Hepatocyte (in vitro differentiated cells): ENCODE measurements around the gene SLCO3A1. TPM values are rescaled to one million over a fixed set of nuclear protein-coding genes. Genes with fewer than 3 reads are reported as not detected.
A peak's percentile ranks its signal among the peaks of the same experiment; 100 is the strongest.

Experiments
- DNase-seq: peaks from one replicate; pipeline ENCODE4 v3.0.0-alpha.2; 2016; ENCODE audit warnings: low spot score
- H2AFZ ChIP-seq: fragments of 200-600 bp; sonication (generic); 2 replicates; pipeline ENCODE4 v1.6.0; 2016; ENCODE audit warnings: antibody characterized with exemption, mild to moderate bottlenecking
- H3K27ac ChIP-seq: fragments of 200-600 bp; sonication (generic); 2 replicates; pipeline ENCODE4 v1.5.1; 2016; ENCODE audit warnings: mild to moderate bottlenecking
- H3K27me3 ChIP-seq: fragments of 200-600 bp; sonication (generic); 2 replicates; pipeline ENCODE4 v1.6.1; 2016
- H3K36me3 ChIP-seq: fragments of 200-600 bp; sonication (generic); replicated peaks from 2 replicates; pipeline ENCODE4 v1.5.1; 2016; ENCODE audit warnings: low read depth; ENCODE audit not compliant: insufficient read depth
- H3K4me1 ChIP-seq: fragments of 200-600 bp; sonication (generic); 2 replicates; pipeline ENCODE4 v1.5.1; 2016; ENCODE audit warnings: mild to moderate bottlenecking, moderate library complexity; ENCODE audit not compliant: insufficient read depth
- H3K4me2 ChIP-seq: fragments of 200-600 bp; sonication (generic); 2 replicates; pipeline ENCODE4 v1.6.0; 2016
- H3K4me3 ChIP-seq: fragments of 200-600 bp; sonication (generic); 2 replicates; pipeline ENCODE4 v1.5.1; 2016; ENCODE audit warnings: mild to moderate bottlenecking
- H3K79me2 ChIP-seq: fragments of 200-600 bp; sonication (generic); 2 replicates; pipeline ENCODE4 v1.6.0; 2017; ENCODE audit warnings: mild to moderate bottlenecking
- H3K9me2 ChIP-seq: fragments of 200-600 bp; sonication (generic); replicated peaks from 2 replicates; pipeline ENCODE4 v1.6.0; 2017; ENCODE audit warnings: mild to moderate bottlenecking; ENCODE audit not compliant: insufficient read depth
- H3K9me3 ChIP-seq: fragments of 200-600 bp; sonication (generic); 2 replicates; pipeline ENCODE4 v1.5.1; 2016; ENCODE audit warnings: low read depth, mild to moderate bottlenecking
- H4K20me1 ChIP-seq: fragments of 200-600 bp; sonication (generic); 2 replicates; pipeline ENCODE4 v1.6.0; 2016; ENCODE audit warnings: mild to moderate bottlenecking; ENCODE audit not compliant: insufficient read depth, poor library complexity, severe bottlenecking
- CTCF ChIP-seq: fragments of 200-600 bp; sonication (generic); IDR thresholded peaks from 2 replicates; pipeline ENCODE4 v1.5.1; 2016; ENCODE audit warnings: antibody characterized with exemption, mild to moderate bottlenecking; ENCODE audit not compliant: poor library complexity
- EZH2 ChIP-seq: fragments of 200-600 bp; sonication (generic); IDR thresholded peaks from 2 replicates; pipeline ENCODE4 v1.6.1; 2016; ENCODE audit warnings: antibody characterized with exemption, mild to moderate bottlenecking, borderline replicate concordance
- EZH2phosphoT487 ChIP-seq: fragments of 200-600 bp; sonication (generic); IDR thresholded peaks from one replicate; pipeline ENCODE4 v1.6.1; 2018; ENCODE audit warnings: antibody characterized with exemption, mild to moderate bottlenecking, low read depth, moderate library complexity; ENCODE audit not compliant: unreplicated experiment, severe bottlenecking
- WGBS: methylation state at CpG from one replicate; pipeline ENCODE4 v1.1.6; 2016; ENCODE audit warnings: low lambda C conversion rate; ENCODE audit errors: missing lambda C conversion rate; 5-methylcytosine and 5-hydroxymethylcytosine counted together
- polyA plus RNA-seq: library from polyadenylated mRNA; unstranded; fragments of >200 nt; fragmentation: Nextera tagmentation; extraction: Ambion mirVana; gene quantifications from 2 replicates; pipeline ENCODE4 v1.2.1, GENCODE V29; 2016
- total RNA-seq: library from RNA; depleted of rRNA; stranded (reverse); fragments of >200 nt; gene quantifications from 2 replicates; pipeline ENCODE4 v1.2.3, GENCODE V29; 2014

The SLCO3A1 gene
- total and polyA plus RNA-seq, 2 experiments from 2014 or later: 1.3 to 5.4 TPM

GRCh38 chr15:92077353-92078085 lies 224.0 kb downstream of the SLCO3A1 start:
- H3K9me3 ChIP-seq: no peaks in the 10 kb centered on the region
- peak; percentile 79 for TF ChIP-seq CTCF
- no peak for TF ChIP-seq EZH2
- H3K4me2 ChIP-seq: no peak overlapping the region
- H3K4me1 ChIP-seq: no peaks in the 10 kb centered on the region
- no peaks in the 10 kb centered on the region for H4K20me1 ChIP-seq
- no peak overlapping the region for H3K4me3 ChIP-seq
- H3K36me3 ChIP-seq: no peaks in the 10 kb centered on the region
- no peak overlapping the region for H3K27ac ChIP-seq
- no peaks in the 10 kb centered on the region for H3K79me2 ChIP-seq
- H3K27me3 ChIP-seq: no peaks in the 10 kb centered on the region
- 46% methylated on average over 13 of the region's 13 CpGs for WGBS
- no peak overlapping the region for H2AFZ ChIP-seq
- no peaks in the 10 kb centered on the region for H3K9me2 ChIP-seq
- peak; percentile 85 for DNase-seq

- TF ChIP-seq EZH2: no peak
- no peak for TF ChIP-seq CTCF
- no peak for TF ChIP-seq EZH2phosphoT487
- Histone ChIP-seq H4K20me1 (no peaks in the 10 kb centered on the region), H3K4me3 (no peak overlapping the region), H3K27me3 (peaks cover 6% of the 10 kb centered on the region), H3K9me3 (no peaks in the 10 kb centered on the region), H2AFZ (no peak overlapping the region), H3K4me1 (no peaks in the 10 kb centered on the region), H3K9me2 (no peaks in the 10 kb centered on the region), H3K36me3 (no peaks in the 10 kb centered on the region), H3K4me2 (no peak overlapping the region), H3K79me2 (no peaks in the 10 kb centered on the region), H3K27ac (no peak overlapping the region)
- no peak for DNase-seq
- 93% methylated on average over 6 of the region's 6 CpGs for WGBS
These were observed 224.8 kb downstream of the SLCO3A1 start for GRCh38 chr15:92078270-92078669.

GRCh38 chr15:92079047-92079446 lies 225.5 kb downstream of the SLCO3A1 start:
- 77% methylated on average over 3 of the region's 3 CpGs for WGBS

More at GRCh38 chr15:92079047-92079446, 225.5 kb downstream of the SLCO3A1 start:
- no peaks in the 10 kb centered on the region for H3K9me3 ChIP-seq
- H2AFZ ChIP-seq: no peak overlapping the region
- H3K4me3 ChIP-seq: no peak overlapping the region
- no peaks in the 10 kb centered on the region for H4K20me1 ChIP-seq
- TF ChIP-seq EZH2phosphoT487: no peak
- peak; percentile 12 for TF ChIP-seq CTCF
- no peak for DNase-seq
- no peaks in the 10 kb centered on the region for H3K36me3 ChIP-seq
- H3K79me2 ChIP-seq: no peaks in the 10 kb centered on the region
- H3K27ac ChIP-seq: no peak overlapping the region
- H3K4me2 ChIP-seq: no peak overlapping the region
- H3K27me3 ChIP-seq: peaks cover 7% of the 10 kb centered on the region
- no peaks in the 10 kb centered on the region for H3K9me2 ChIP-seq
- no peaks in the 10 kb centered on the region for H3K4me1 ChIP-seq
